Upper lobe of left lung (tissue), 6 donors: Measurements from ENCODE around the gene CFAP43. TPM values are rescaled to one million over a fixed set of nuclear protein-coding genes. Genes with fewer than 3 reads are reported as not detected.
A peak's percentile ranks its signal among the peaks of the same experiment; 100 is the strongest.

ENCODE experiments used
- ATAC-seq, 2 donors: fragments of 200-7000 bp; cut with Tn5 transposase; one replicate each; pipeline ENCODE4 v1.9.1; 2022; ENCODE audit warnings: mild to moderate bottlenecking in 2 of 2, moderate library complexity in 2 of 2; ENCODE audit not compliant: low FRiP score in 2 of 2
- DNase-seq, 2 donors: peaks; one replicate each; pipeline ENCODE4 v3.0.0-alpha.2; 2019 to 2020
- H3K27ac ChIP-seq, 4 donors: fragments of 200-600 bp; sonication (generic); one replicate each; pipeline ENCODE4 v1.5.1; 2016 to 2019
- H3K27me3 ChIP-seq, 4 donors: fragments of 200-600 bp; sonication (generic); one replicate each; pipeline ENCODE4 v1.5.1; 2017 to 2019
- H3K36me3 ChIP-seq, 4 donors: fragments of 200-600 bp; sonication (generic); one replicate each; pipeline ENCODE4 v1.5.1; 2016 to 2019
- H3K4me1 ChIP-seq, 4 donors: fragments of 200-600 bp; sonication (generic); one replicate each; pipeline ENCODE4 v1.5.1; 2018 to 2019
- H3K4me3 ChIP-seq, 4 donors: fragments of 200-600 bp; sonication (generic); one replicate each; pipeline ENCODE4 v1.5.1; 2017 to 2019; ENCODE audit warnings: mild to moderate bottlenecking in 2 of 4, moderate library complexity in 1 of 4
- H3K9me3 ChIP-seq, 4 donors: fragments of 200-600 bp; sonication (generic); one replicate each; pipeline ENCODE4 v1.5.1; 2018 to 2019
- CTCF ChIP-seq, 6 experiments: fragments of 450-650 bp in 4 of 6; fragments of 200-600 bp in 2 of 6; sonication (generic) in 2 of 6; IDR thresholded peaks; one replicate each; pipeline ENCODE4 v1.5.1; 2016 to 2019; ENCODE audit warnings: antibody characterized with exemption in 6 of 6
- EP300 ChIP-seq, 4 donors: sonication (generic); formaldehyde crosslinking; IDR thresholded peaks; one replicate each; pipeline ENCODE4 v1.5.1; 2017; ENCODE audit warnings: antibody characterized with exemption in 4 of 4, control low read depth in 2 of 4
- POLR2A ChIP-seq, 4 donors: fragments of 450-650 bp; IDR thresholded peaks; one replicate each; pipeline ENCODE4 v1.5.1; 2016 to 2017; ENCODE audit warnings: antibody characterized with exemption in 4 of 4, mild to moderate bottlenecking in 2 of 4
- POLR2AphosphoS5 ChIP-seq, 2 donors: sonication (generic); formaldehyde crosslinking; IDR thresholded peaks; one replicate each; pipeline ENCODE4 v1.5.1; 2017; ENCODE audit warnings: antibody characterized with exemption in 2 of 2
- WGBS, 2 donors: methylation state at CpG; one replicate each; pipeline ENCODE4 v1.1.5; 2017 to 2018; 5-methylcytosine and 5-hydroxymethylcytosine counted together
- total RNA-seq, 6 donors: library from RNA; depleted of rRNA in 4 of 6; stranded (reverse); fragments of >200 nt in 4 of 6; gene quantifications; one replicate each; pipeline versions ENCODE4 v1.1.0 to v1.2.1, GENCODE V29; 2016 to 2021
- donor health status: DM: no; HTN: no; CAD: no; lungs with moderate emphysema.
- donor health status: DM: no; HTN: yes; CAD: no; lungs with severe emphysema.

CFAP43 gene
- total RNA-seq, 6 donors from 2014 or later: 0.69 to 121 (median 10.0) TPM

GRCh38 chr10:104232613-104233102 lies 494 bp upstream of the CFAP43 start:
- H3K4me1 ChIP-seq: peaks cover 6 to 14% (median 11%) of the 10 kb centered on the region in 4 donors
- WGBS, 2 donors: 11 to 15% methylated on average over 15 to 20 of the region's 20 CpGs
- no peak for TF ChIP-seq POLR2A (IDR thresholded peaks at IDR 0.05)
- TF ChIP-seq POLR2AphosphoS5 (IDR thresholded peaks at IDR 0.05): no peak
- TF ChIP-seq EP300 (IDR thresholded peaks at IDR 0.05): no peak
- no peak for TF ChIP-seq CTCF (IDR thresholded peaks at IDR 0.05)
- no peak overlapping the region for H3K27ac ChIP-seq
- peak overlapping the region; percentile 61 to 92 (median 80) for H3K4me3 ChIP-seq
- peak; percentile 32 to 61 for ATAC-seq
- no peaks in the 10 kb centered on the region for H3K27me3 ChIP-seq
- DNase-seq: no peak
- H3K36me3 ChIP-seq: no peaks in the 10 kb centered on the region
- peaks cover 0 to 9% (median 0%) of the 10 kb centered on the region in 4 donors for H3K9me3 ChIP-seq

GRCh38 chr10:104230490-104230889 lies 1.7 kb downstream of the CFAP43 start:
- no peak for TF ChIP-seq POLR2A (IDR thresholded peaks at IDR 0.05)
- TF ChIP-seq CTCF (IDR thresholded peaks at IDR 0.05): no peak
- TF ChIP-seq POLR2AphosphoS5 (IDR thresholded peaks at IDR 0.05): no peak
- TF ChIP-seq EP300 (IDR thresholded peaks at IDR 0.05): no peak
- Histone ChIP-seq H3K4me1 (peaks cover 6 to 14% (median 11%) of the 10 kb centered on the region in 4 donors), H3K27me3 (no peaks in the 10 kb centered on the region), H3K4me3 (no peak overlapping the region), H3K9me3 (peaks cover 0 to 9% (median 0%) of the 10 kb centered on the region in 4 donors), H3K36me3 (no peaks in the 10 kb centered on the region), H3K27ac (no peak overlapping the region)
- DNase-seq (no peak), ATAC-seq (no peak)
- whole genome bisulfite sequencing, 2 donors: 59 to 73% methylated on average over 4 of the region's 4 CpGs

- Histone ChIP-seq H3K4me1 (no peaks in the 10 kb centered on the region), H3K27ac (no peak overlapping the region), H3K36me3 (no peaks in the 10 kb centered on the region), H3K9me3 (no peaks in the 10 kb centered on the region), H3K27me3 (no peaks in the 10 kb centered on the region), H3K4me3 (no peak overlapping the region)
- no peak for TF ChIP-seq CTCF (IDR thresholded peaks at IDR 0.05)
- no peak for TF ChIP-seq POLR2AphosphoS5 (IDR thresholded peaks at IDR 0.05)
- DNase-seq: no peak
- no peak for ATAC-seq
These were observed 8.9 kb downstream of the CFAP43 start for GRCh38 chr10:104223304-104223703.

GRCh38 chr10:104220522-104220921 lies 11.6 kb downstream of the CFAP43 start:
- Histone ChIP-seq H3K36me3 (no peaks in the 10 kb centered on the region), H3K27me3 (no peaks in the 10 kb centered on the region), H3K4me3 (no peak overlapping the region), H3K9me3 (no peaks in the 10 kb centered on the region), H3K4me1 (no peaks in the 10 kb centered on the region), H3K27ac (no peak overlapping the region)
- TF ChIP-seq POLR2A (IDR thresholded peaks at IDR 0.05) (no peak), EP300 (IDR thresholded peaks at IDR 0.05) (no peak), POLR2AphosphoS5 (IDR thresholded peaks at IDR 0.05) (no peak), CTCF (IDR thresholded peaks at IDR 0.05) (no peak)
- DNase-seq (no peak), ATAC-seq (no peak)
- WGBS, 2 donors: 60 to 63% methylated on average over 2 of the region's 2 CpGs

GRCh38 chr10:104218751-104219150 lies 13.4 kb downstream of the CFAP43 start:
- no peak for ATAC-seq
- H3K4me1 ChIP-seq: no peaks in the 10 kb centered on the region
- WGBS, 2 donors: 52 to 54% methylated on average over 7 of the region's 7 CpGs

More at GRCh38 chr10:104218751-104219150, 13.4 kb downstream of the CFAP43 start:
- no peak overlapping the region for H3K4me3 ChIP-seq
- no peaks in the 10 kb centered on the region for H3K36me3 ChIP-seq
- H3K27me3 ChIP-seq: no peaks in the 10 kb centered on the region
- no peaks in the 10 kb centered on the region for H3K9me3 ChIP-seq
- no peak for DNase-seq
- H3K27ac ChIP-seq: no peak overlapping the region
- no peak for TF ChIP-seq POLR2AphosphoS5 (IDR thresholded peaks at IDR 0.05)
- TF ChIP-seq CTCF (IDR thresholded peaks at IDR 0.05): no peak
- TF ChIP-seq POLR2A (IDR thresholded peaks at IDR 0.05): no peak
- TF ChIP-seq EP300 (IDR thresholded peaks at IDR 0.05): no peak
